K562 (cell line): ENCODE data around the gene MPHOSPH6.

Experiments used
- CHD4 ChIP-seq: fragments of 200-600 bp; sonication (generic); IDR thresholded peaks from 3 replicates; pipeline ENCODE4 v1.6.1; 2012; ENCODE audit warnings: low read depth, mild to moderate bottlenecking, mixed read lengths, low read length, inconsistent platforms; ENCODE audit not compliant: insufficient read depth, insufficient replicate concordance, poor library complexity, severe bottlenecking
- POLR2A ChIP-seq: fragments of 450-650 bp; conservative IDR thresholded peaks from 2 replicates; pipeline ENCODE4 v1.6.1; 2016
- RB1 ChIP-seq: fragments of 450-650 bp; IDR thresholded peaks from 2 replicates; pipeline ENCODE4 v1.6.1; 2017; ENCODE audit warnings: low read depth, mild to moderate bottlenecking
- SP2 ChIP-seq: IDR thresholded peaks from 2 replicates; pipeline ENCODE4 v1.6.1; 2011; ENCODE audit warnings: mild to moderate bottlenecking, low read depth, low read length, moderate library complexity; ENCODE audit not compliant: poor library complexity, severe bottlenecking; ENCODE audit errors: extremely low read depth
- ZBTB17 ChIP-seq: fragments of 450-650 bp; formaldehyde crosslinking; IDR thresholded peaks from 2 replicates; pipeline ENCODE4 v1.4.0; 2020; ENCODE audit warnings: mild to moderate bottlenecking
- ZBTB7A ChIP-seq: IDR thresholded peaks from 2 replicates; pipeline ENCODE4 v1.6.1; 2011; ENCODE audit warnings: low read depth, mild to moderate bottlenecking, low read length, moderate library complexity, borderline replicate concordance; ENCODE audit not compliant: control insufficient read depth
- TF ChIP-seq, protein P1 (sequence below): fragments of 250-450 bp; sonication (Bioruptor Pico); IDR thresholded peaks from 2 replicates; pipeline ENCODE4 v1.8.0; 2022; ENCODE audit warnings: inconsistent platforms
- TF ChIP-seq, protein P2 (sequence below), 2 experiments: fragments of 450-650 bp in 1 of 2; sonication (generic) in 1 of 2; formaldehyde crosslinking in 1 of 2; IDR thresholded peaks in 1 of 2; conservative IDR thresholded peaks in 1 of 2; 2 replicates each; pipeline versions ENCODE4 v1.6.1 to v1.8.1; 2016 to 2023; ENCODE audit warnings: mild to moderate bottlenecking in 2 of 2, moderate library complexity in 2 of 2, inconsistent platforms in 1 of 2, missing genetic modification reagents in 1 of 2
- TF ChIP-seq, protein P3 (sequence below): sonication (generic); formaldehyde crosslinking; IDR thresholded peaks from 2 replicates; pipeline ENCODE4 v1.9.0; 2022; ENCODE audit warnings: mild to moderate bottlenecking, missing genetic modification reagents

DNA sequence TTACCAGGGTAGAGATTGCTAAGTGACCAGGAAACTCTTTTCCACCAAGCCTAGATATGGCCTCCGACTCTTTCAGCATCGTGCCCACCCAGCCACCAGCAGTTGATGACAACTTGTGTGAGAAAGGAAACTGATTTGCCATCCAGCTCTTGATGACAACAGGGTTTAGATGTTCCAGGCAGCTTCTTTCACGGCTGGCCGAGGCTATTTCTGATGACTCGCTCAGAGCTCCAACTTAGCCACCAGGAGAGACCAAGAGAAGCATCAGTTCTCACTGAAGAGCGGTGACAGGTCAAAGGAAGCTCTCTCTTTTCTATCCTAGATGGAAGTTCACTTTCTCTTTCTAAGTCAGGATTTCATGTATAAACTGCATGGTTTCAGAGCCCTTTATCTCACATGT lies 61.2 kb downstream of the MPHOSPH6 start:
- TF ChIP-seq SP2 (no peak), CHD4 (no peak), POLR2A (no peak), RB1 (no peak), ZBTB7A (no peak), ZBTB17 (CRISPR knock-in tag) (no peak)
- TF ChIP-seq, protein P1, sequence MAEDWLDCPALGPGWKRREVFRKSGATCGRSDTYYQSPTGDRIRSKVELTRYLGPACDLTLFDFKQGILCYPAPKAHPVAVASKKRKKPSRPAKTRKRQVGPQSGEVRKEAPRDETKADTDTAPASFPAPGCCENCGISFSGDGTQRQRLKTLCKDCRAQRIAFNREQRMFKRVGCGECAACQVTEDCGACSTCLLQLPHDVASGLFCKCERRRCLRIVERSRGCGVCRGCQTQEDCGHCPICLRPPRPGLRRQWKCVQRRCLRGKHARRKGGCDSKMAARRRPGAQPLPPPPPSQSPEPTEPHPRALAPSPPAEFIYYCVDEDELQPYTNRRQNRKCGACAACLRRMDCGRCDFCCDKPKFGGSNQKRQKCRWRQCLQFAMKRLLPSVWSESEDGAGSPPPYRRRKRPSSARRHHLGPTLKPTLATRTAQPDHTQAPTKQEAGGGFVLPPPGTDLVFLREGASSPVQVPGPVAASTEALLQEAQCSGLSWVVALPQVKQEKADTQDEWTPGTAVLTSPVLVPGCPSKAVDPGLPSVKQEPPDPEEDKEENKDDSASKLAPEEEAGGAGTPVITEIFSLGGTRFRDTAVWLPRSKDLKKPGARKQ (CRISPR knock-in tag), result no peak
- TF ChIP-seq, protein P2, sequence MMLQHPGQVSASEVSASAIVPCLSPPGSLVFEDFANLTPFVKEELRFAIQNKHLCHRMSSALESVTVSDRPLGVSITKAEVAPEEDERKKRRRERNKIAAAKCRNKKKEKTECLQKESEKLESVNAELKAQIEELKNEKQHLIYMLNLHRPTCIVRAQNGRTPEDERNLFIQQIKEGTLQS (IDR thresholded peaks at IDR 0.05), result no peak
- TF ChIP-seq, protein P2 (CRISPR knock-in tag; conservative IDR thresholded peaks at IDR 0.05), result no peak
- TF ChIP-seq, protein P3, sequence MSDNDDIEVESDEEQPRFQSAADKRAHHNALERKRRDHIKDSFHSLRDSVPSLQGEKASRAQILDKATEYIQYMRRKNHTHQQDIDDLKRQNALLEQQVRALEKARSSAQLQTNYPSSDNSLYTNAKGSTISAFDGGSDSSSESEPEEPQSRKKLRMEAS (CRISPR knock-in tag), result no peak
